GM06990 (cell line): ENCODE results near the gene ITCH.
"Not testable (repeated sequence)": the region's sequence is repeated elsewhere in the genome, so short reads cannot be mapped to it uniquely, and the experiment has no call there.

Experiments used
- DNase-seq: peaks from one replicate; pipeline ENCODE4 v3.0.0-alpha.2; 2011; ENCODE audit not compliant: insufficient read length; ENCODE audit errors: extremely low read depth
- H3K27me3 ChIP-seq: replicated peaks from 2 replicates; pipeline ENCODE4 v1.6.0; 2011; ENCODE audit warnings: low read length; ENCODE audit not compliant: control insufficient read depth, insufficient read depth
- H3K36me3 ChIP-seq: 2 replicates; pipeline ENCODE4 v1.5.1; 2011; ENCODE audit warnings: low read length; ENCODE audit not compliant: control insufficient read depth, insufficient read depth
- H3K4me3 ChIP-seq: replicated peaks from 2 replicates; pipeline ENCODE4 v1.5.1; 2011; ENCODE audit warnings: low read depth, mild to moderate bottlenecking, control low read depth, low read length
- CTCF ChIP-seq: IDR thresholded peaks from 2 replicates; pipeline ENCODE4 v1.5.1; 2011; ENCODE audit warnings: low read length, control low read depth, mild to moderate bottlenecking, inconsistent platforms; ENCODE audit not compliant: insufficient read depth, poor library complexity, severe bottlenecking

The ITCH gene

GRCh38 chr20:34365765-34366213 lies 2.7 kb downstream of the ITCH start:
- Histone ChIP-seq H3K4me3 (no peak overlapping the region), H3K36me3 (peaks cover 4% of the 10 kb centered on the region), H3K27me3 (no peaks in the 10 kb centered on the region)
- DNase-seq, result peak; percentile 37
- TF ChIP-seq CTCF, result no peak

- H3K4me3 ChIP-seq, result no peak overlapping the region
- H3K27me3 ChIP-seq, result no peaks in the 10 kb centered on the region
- no peak for DNase-seq
- no peak for TF ChIP-seq CTCF
- peaks cover 4% of the 10 kb centered on the region for H3K36me3 ChIP-seq
Measured at GRCh38 chr20:34367155-34367554, 4.1 kb downstream of the ITCH start.

GRCh38 chr20:34367911-34368310 lies 4.8 kb downstream of the ITCH start:
- not testable (repeated sequence) for H3K27me3 ChIP-seq, H3K4me3 ChIP-seq, DNase-seq, H3K36me3 ChIP-seq

GRCh38 chr20:34368547-34368946 lies 5.5 kb downstream of the ITCH start:
- Histone ChIP-seq H3K27me3 (no peaks in the 10 kb centered on the region), H3K4me3 (no peak overlapping the region), H3K36me3 (peaks cover 4% of the 10 kb centered on the region)
- no peak for DNase-seq
- TF ChIP-seq CTCF, result no peak

- TF ChIP-seq CTCF, result no peak
- Histone ChIP-seq H3K36me3 (peaks cover 4% of the 10 kb centered on the region), H3K27me3 (no peaks in the 10 kb centered on the region), H3K4me3 (no peak overlapping the region)
- no peak for DNase-seq
Measured at GRCh38 chr20:34369265-34369664, 6.2 kb downstream of the ITCH start.

- no peak for DNase-seq
- Histone ChIP-seq H3K4me3 (no peak overlapping the region), H3K27me3 (no peaks in the 10 kb centered on the region), H3K36me3 (peaks cover 4% of the 10 kb centered on the region)
- no peak for TF ChIP-seq CTCF
Measured at GRCh38 chr20:34370062-34370461, 7.0 kb downstream of the ITCH start.
